HCT116 (cell line): Measurements from ENCODE around the gene MPI. TPM values are rescaled to one million over a fixed set of nuclear protein-coding genes. Genes with fewer than 3 reads are reported as not detected.

ENCODE experiments used
- ATAC-seq: fragments of 200-7000 bp; cut with Tn5 transposase; 2 replicates; pipeline ENCODE4 v1.9.1; 2020; ENCODE audit warnings: mild to moderate bottlenecking, moderate library complexity
- BruUV-seq: library from RNA; stranded (reverse); fragments of 400-500 nt; replicated peaks from 2 replicates; lab custom pipeline; 2021; lab: Mats Ljungman, UMichigan
- CTCF ChIA-PET: fragments of 300-600 bp; sonication (Branson Sonifier 250); formaldehyde crosslinking; loops from one replicate; lab custom pipeline; 2021; ENCODE audit warnings: antibody characterized with exemption; lab: Charles Lee
- POLR2A ChIA-PET: fragments of 300-600, 350-600 bp; sonication (Branson Sonifier 250); formaldehyde crosslinking; loops from one replicate; lab custom pipeline; 2021; ENCODE audit warnings: antibody characterized with exemption; lab: Charles Lee
- RAD21 ChIA-PET, 2 experiments: fragments of 300-600 bp; sonication (Branson Sonifier 250); formaldehyde crosslinking; loops; one replicate each; lab custom pipeline; 2023; ENCODE audit warnings: low total read pairs in 2 of 2; ENCODE audit not compliant: uncharacterized antibody in 2 of 2, unreplicated experiment in 2 of 2, low non-redundant PET in 1 of 2; lab: Charles Lee
- DNase-seq: peaks from one replicate; pipeline ENCODE4 v3.0.0-alpha.2; 2010; ENCODE audit warnings: low read depth, low spot score
- H2AFZ ChIP-seq: fragments of 200-600 bp; shearing (Covaris generic), sonication (generic); 2 replicates; pipeline ENCODE4 v1.6.1; 2017; ENCODE audit warnings: low read depth, mixed run types, mixed read lengths, antibody characterized with exemption, low read length; ENCODE audit not compliant: poor library complexity, severe bottlenecking
- H3K27ac ChIP-seq: 2 replicates; pipeline ENCODE4 v1.5.1; 2012; ENCODE audit warnings: low read depth, low read length
- H3K27me3 ChIP-seq: fragments of 200-600 bp; sonication (generic); 2 replicates; pipeline ENCODE4 v1.6.1; 2016; ENCODE audit warnings: mixed run types, low read length, mixed read lengths; ENCODE audit not compliant: insufficient read depth
- H3K36me3 ChIP-seq, 2 experiments: fragments of 200-500 bp in 1 of 2; fragments of 200-600 bp in 1 of 2; sonication (Bioruptor generic) in 1 of 2; sonication (generic) in 1 of 2; 2 replicates each; pipeline versions ENCODE4 v1.5.1 to v1.6.1; 2014 to 2016; ENCODE audit warnings: low read length in 2 of 2, inconsistent platforms in 1 of 2, mixed read lengths in 1 of 2, mixed run types in 1 of 2; ENCODE audit not compliant: insufficient read depth in 2 of 2, control insufficient read depth in 1 of 2
- H3K4me1 ChIP-seq, 2 experiments: fragments of 200-600 bp in 1 of 2; sonication (generic) in 1 of 2; 2 replicates each; pipeline versions ENCODE4 v1.5.1 to v1.6.1; 2012 to 2017; ENCODE audit warnings: low read length in 2 of 2, inconsistent platforms in 1 of 2, mild to moderate bottlenecking in 1 of 2, mixed read lengths in 1 of 2, mixed run types in 1 of 2, moderate library complexity in 1 of 2; ENCODE audit not compliant: insufficient read depth in 2 of 2, control insufficient read depth in 1 of 2
- H3K4me2 ChIP-seq: fragments of 200-600 bp; sonication (generic); 2 replicates; pipeline ENCODE4 v1.6.1; 2017; ENCODE audit warnings: mixed run types, low read length, mixed read lengths
- H3K4me3 ChIP-seq, 2 experiments: fragments of 200-600 bp in 1 of 2; sonication (generic) in 1 of 2; replicated peaks in 1 of 2; 2 replicates each; pipeline ENCODE4 v1.5.1; 2011 to 2016; ENCODE audit warnings: low read length in 2 of 2, control low read depth in 1 of 2, low read depth in 1 of 2, mild to moderate bottlenecking in 1 of 2, mixed read lengths in 1 of 2, mixed run types in 1 of 2
- H3K79me2 ChIP-seq: fragments of 200-600 bp; sonication (generic); 2 replicates; pipeline ENCODE4 v1.6.1; 2017; ENCODE audit warnings: mild to moderate bottlenecking, mixed run types, low read length, moderate library complexity, mixed read lengths; ENCODE audit not compliant: insufficient read depth
- H3K9ac ChIP-seq: fragments of 200-600 bp; sonication (generic); 2 replicates; pipeline ENCODE4 v1.6.1; 2016; ENCODE audit warnings: low read length, mixed read lengths
- H3K9me2 ChIP-seq: fragments of 200-600 bp; sonication (generic), shearing (Covaris generic); 2 replicates; pipeline ENCODE4 v1.6.1; 2017; ENCODE audit warnings: mixed run types, mild to moderate bottlenecking, moderate library complexity; ENCODE audit not compliant: insufficient read depth
- H3K9me3 ChIP-seq, 2 experiments: fragments of 200-500 bp in 1 of 2; fragments of 200-600 bp in 1 of 2; sonication (Bioruptor generic) in 1 of 2; sonication (generic) in 1 of 2; 2 replicates each; pipeline ENCODE4 v1.6.1; 2014 to 2017; ENCODE audit warnings: low read length in 2 of 2, mixed read lengths in 2 of 2, inconsistent platforms in 1 of 2, low read depth in 1 of 2, mild to moderate bottlenecking in 1 of 2, mixed run types in 1 of 2, moderate library complexity in 1 of 2; ENCODE audit not compliant: control insufficient read depth in 1 of 2, insufficient read depth in 1 of 2
- H4K20me1 ChIP-seq: fragments of 200-600 bp; sonication (generic), shearing (Covaris generic); 2 replicates; pipeline ENCODE4 v1.6.1; 2017; ENCODE audit warnings: mixed run types, mild to moderate bottlenecking, moderate library complexity; ENCODE audit not compliant: insufficient read depth
- EZH2phosphoT487 ChIP-seq: fragments of 200-600 bp; IDR thresholded peaks from 2 replicates; pipeline ENCODE4 v1.6.1; 2018; ENCODE audit warnings: antibody characterized with exemption, borderline replicate concordance
- FOSL1 ChIP-seq: IDR thresholded peaks from 2 replicates; pipeline ENCODE4 v1.6.1; 2012; ENCODE audit warnings: low read depth
- POLR2AphosphoS5 ChIP-seq: IDR thresholded peaks from 2 replicates; pipeline ENCODE4 v1.6.1; 2011; ENCODE audit warnings: mild to moderate bottlenecking, low read depth, low read length, moderate library complexity
- SP1 ChIP-seq: IDR thresholded peaks from 2 replicates; pipeline ENCODE4 v1.6.1; 2012; ENCODE audit warnings: low read depth
- TCF7L2 ChIP-seq: IDR thresholded peaks from 2 replicates; pipeline ENCODE4 v1.7.0; 2011; ENCODE audit warnings: borderline replicate concordance, inconsistent platforms; ENCODE audit not compliant: insufficient read depth, insufficient read length; ENCODE audit errors: extremely low read depth
- YY1 ChIP-seq: IDR thresholded peaks from 2 replicates; pipeline ENCODE4 v1.6.1; 2011; ENCODE audit warnings: low read length, low read depth, moderate library complexity, mild to moderate bottlenecking; ENCODE audit not compliant: insufficient replicate concordance; ENCODE audit errors: extremely low read depth
- ZFX ChIP-seq: fragments of 450-650 bp; IDR thresholded peaks from 2 replicates; pipeline ENCODE4 v1.6.1; 2017
- intact Hi-C: fragments of 100-400 bp; cut with micrococcal nuclease; formaldehyde crosslinking; loops from 2 replicates; pipeline ENCODE4 v1.10.0; 2022
- total RNA-seq: library from RNA; stranded (reverse); gene quantifications from one replicate; pipeline ENCODE4 v1.2.1, GENCODE V29; 2021; ENCODE audit not compliant: unreplicated experiment
- TF ChIP-seq, protein P1 (sequence below), 3 experiments: fragments of 200-600 bp in 1 of 3; sonication (generic) in 1 of 3; IDR thresholded peaks in 2 of 3; conservative IDR thresholded peaks in 1 of 3; 2 replicates each; pipeline ENCODE4 v1.5.1; 2012 to 2017; ENCODE audit warnings: low read depth in 2 of 3, low read length in 2 of 3, antibody characterized with exemption in 1 of 3, borderline replicate concordance in 1 of 3, control low read depth in 1 of 3, mild to moderate bottlenecking in 1 of 3, mixed read lengths in 1 of 3, mixed run types in 1 of 3, moderate library complexity in 1 of 3; ENCODE audit not compliant: insufficient read depth in 1 of 3
- TF ChIP-seq, protein P2 (sequence below): IDR thresholded peaks from 2 replicates; pipeline ENCODE4 v1.6.1; 2012; ENCODE audit warnings: low read depth

MPI gene
- total RNA-seq, 1 experiment from 2014 or later: 49.7 TPM

DNA sequence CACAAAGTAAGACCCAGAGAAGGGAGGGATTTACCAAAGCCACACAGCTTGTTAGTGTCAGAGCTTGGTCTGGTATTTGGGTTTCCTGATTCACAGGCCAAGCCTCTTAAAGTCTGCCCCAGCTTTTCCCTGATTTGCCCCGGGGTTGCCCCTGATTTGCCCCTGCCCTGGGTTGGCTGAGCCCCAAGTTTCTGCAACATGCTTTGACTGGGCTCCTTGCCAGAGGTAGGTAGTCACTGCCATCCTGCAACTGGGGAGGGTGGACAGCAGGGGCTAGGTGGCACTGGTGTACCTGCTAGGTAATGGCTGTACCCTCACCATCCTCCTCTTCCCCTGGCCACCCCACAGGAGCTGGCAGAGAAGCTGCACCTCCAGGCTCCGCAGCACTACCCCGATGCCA lies 2.5 kb downstream of the MPI start:
- ChIA-PET RAD21 (no interaction called here), CTCF (interaction anchor here (1.4 kb wide), 1 partner anchor 9 kb away, joined by 5 read pairs; no protein-coding TSS in a partner anchor), POLR2A (interaction anchor here (0.7 kb wide), 1 partner anchor 16 kb away, joined by 6 read pairs; no protein-coding TSS in a partner anchor)
- H3K79me2 ChIP-seq: peaks cover 16% of the 10 kb centered on the region; the same call in 1 of the 2 replicates
- H3K9me2 ChIP-seq: no peaks in the 10 kb centered on the region
- H3K27me3 ChIP-seq: no peaks in the 10 kb centered on the region
- no TSS peak for BruUV-seq
- no peak for DNase-seq
- peaks cover 5 to 25% of the 10 kb centered on the region in 2 experiments; a peak in 2 of 4 replicates for H3K36me3 ChIP-seq
- no peak overlapping the region for H3K4me3 ChIP-seq
- no peak overlapping the region for H3K4me2 ChIP-seq
- no peaks in the 10 kb centered on the region for H3K9me3 ChIP-seq
- no peak for TF ChIP-seq ZFX
- no peak for TF ChIP-seq EZH2phosphoT487
- TF ChIP-seq YY1: no peak
- TF ChIP-seq FOSL1: no peak
- TF ChIP-seq, protein P1, sequence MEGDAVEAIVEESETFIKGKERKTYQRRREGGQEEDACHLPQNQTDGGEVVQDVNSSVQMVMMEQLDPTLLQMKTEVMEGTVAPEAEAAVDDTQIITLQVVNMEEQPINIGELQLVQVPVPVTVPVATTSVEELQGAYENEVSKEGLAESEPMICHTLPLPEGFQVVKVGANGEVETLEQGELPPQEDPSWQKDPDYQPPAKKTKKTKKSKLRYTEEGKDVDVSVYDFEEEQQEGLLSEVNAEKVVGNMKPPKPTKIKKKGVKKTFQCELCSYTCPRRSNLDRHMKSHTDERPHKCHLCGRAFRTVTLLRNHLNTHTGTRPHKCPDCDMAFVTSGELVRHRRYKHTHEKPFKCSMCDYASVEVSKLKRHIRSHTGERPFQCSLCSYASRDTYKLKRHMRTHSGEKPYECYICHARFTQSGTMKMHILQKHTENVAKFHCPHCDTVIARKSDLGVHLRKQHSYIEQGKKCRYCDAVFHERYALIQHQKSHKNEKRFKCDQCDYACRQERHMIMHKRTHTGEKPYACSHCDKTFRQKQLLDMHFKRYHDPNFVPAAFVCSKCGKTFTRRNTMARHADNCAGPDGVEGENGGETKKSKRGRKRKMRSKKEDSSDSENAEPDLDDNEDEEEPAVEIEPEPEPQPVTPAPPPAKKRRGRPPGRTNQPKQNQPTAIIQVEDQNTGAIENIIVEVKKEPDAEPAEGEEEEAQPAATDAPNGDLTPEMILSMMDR (IDR thresholded peaks at IDR 0.05 in 2 of 3, conservative IDR thresholded peaks at IDR 0.05 in 1 of 3; ENCODE audit: borderline replicate concordance in 1 of 3, insufficient read depth in 1 of 3, low read depth in 2 of 3, low read length in 2 of 3): no peak
- TF ChIP-seq, all 23 proteins: peak for 0
- H3K27ac ChIP-seq: no peak overlapping the region
- no peak for ATAC-seq
- intact Hi-C loops: no loop called here
- no peaks in the 10 kb centered on the region for H4K20me1 ChIP-seq
- peaks cover 11 to 42% of the 10 kb centered on the region in 2 experiments; a peak in 3 of 4 replicates for H3K4me1 ChIP-seq
- no peak overlapping the region for H2AFZ ChIP-seq
- H3K9ac ChIP-seq: no peak overlapping the region

DNA sequence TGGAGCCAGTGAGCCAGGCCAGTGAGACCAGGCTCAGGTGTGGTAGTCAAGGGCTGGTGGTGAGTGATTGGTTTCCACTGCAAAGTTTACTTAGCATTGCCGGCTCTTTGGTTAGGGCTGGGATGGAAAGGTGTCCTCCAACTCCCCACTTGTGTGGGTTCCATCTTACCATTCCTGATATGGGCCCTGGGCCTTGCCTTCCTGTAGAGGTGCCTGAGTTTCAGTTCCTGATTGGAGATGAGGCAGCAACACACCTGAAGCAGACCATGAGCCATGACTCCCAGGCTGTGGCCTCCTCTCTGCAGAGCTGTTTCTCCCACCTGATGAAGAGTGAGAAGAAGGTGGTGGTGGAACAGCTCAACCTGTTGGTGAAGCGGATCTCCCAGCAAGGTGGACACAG lies 3.1 kb downstream of the MPI start:
- no TSS peak for BruUV-seq
- intact Hi-C loops: no loop called here
- CTCF ChIA-PET: interaction anchor here (1.4 kb wide), 1 partner anchor 9 kb away, joined by 5 read pairs; no protein-coding TSS in a partner anchor
- TF ChIP-seq, protein P1 (IDR thresholded peaks at IDR 0.05 in 2 of 3, conservative IDR thresholded peaks at IDR 0.05 in 1 of 3; ENCODE audit: borderline replicate concordance in 1 of 3, insufficient read depth in 1 of 3, low read depth in 2 of 3, low read length in 2 of 3): no peak
- no peak for TF ChIP-seq POLR2AphosphoS5
- no peak for TF ChIP-seq YY1
- TF ChIP-seq, protein P2, sequence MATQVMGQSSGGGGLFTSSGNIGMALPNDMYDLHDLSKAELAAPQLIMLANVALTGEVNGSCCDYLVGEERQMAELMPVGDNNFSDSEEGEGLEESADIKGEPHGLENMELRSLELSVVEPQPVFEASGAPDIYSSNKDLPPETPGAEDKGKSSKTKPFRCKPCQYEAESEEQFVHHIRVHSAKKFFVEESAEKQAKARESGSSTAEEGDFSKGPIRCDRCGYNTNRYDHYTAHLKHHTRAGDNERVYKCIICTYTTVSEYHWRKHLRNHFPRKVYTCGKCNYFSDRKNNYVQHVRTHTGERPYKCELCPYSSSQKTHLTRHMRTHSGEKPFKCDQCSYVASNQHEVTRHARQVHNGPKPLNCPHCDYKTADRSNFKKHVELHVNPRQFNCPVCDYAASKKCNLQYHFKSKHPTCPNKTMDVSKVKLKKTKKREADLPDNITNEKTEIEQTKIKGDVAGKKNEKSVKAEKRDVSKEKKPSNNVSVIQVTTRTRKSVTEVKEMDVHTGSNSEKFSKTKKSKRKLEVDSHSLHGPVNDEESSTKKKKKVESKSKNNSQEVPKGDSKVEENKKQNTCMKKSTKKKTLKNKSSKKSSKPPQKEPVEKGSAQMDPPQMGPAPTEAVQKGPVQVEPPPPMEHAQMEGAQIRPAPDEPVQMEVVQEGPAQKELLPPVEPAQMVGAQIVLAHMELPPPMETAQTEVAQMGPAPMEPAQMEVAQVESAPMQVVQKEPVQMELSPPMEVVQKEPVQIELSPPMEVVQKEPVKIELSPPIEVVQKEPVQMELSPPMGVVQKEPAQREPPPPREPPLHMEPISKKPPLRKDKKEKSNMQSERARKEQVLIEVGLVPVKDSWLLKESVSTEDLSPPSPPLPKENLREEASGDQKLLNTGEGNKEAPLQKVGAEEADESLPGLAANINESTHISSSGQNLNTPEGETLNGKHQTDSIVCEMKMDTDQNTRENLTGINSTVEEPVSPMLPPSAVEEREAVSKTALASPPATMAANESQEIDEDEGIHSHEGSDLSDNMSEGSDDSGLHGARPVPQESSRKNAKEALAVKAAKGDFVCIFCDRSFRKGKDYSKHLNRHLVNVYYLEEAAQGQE: no peak
- TF ChIP-seq SP1: no peak
- no peak for TF ChIP-seq FOSL1
- no peak for TF ChIP-seq TCF7L2

More for the DNA sequence above, 3.1 kb downstream of the MPI start:
- Histone ChIP-seq H3K4me1 (peaks cover 11 to 42% of the 10 kb centered on the region in 2 experiments; a peak in 3 of 4 replicates), H2AFZ (no peak overlapping the region), H3K9me3 (no peaks in the 10 kb centered on the region), H3K27me3 (no peaks in the 10 kb centered on the region), H4K20me1 (no peaks in the 10 kb centered on the region), H3K9ac (no peak overlapping the region), H3K4me3 (no peak overlapping the region), H3K4me2 (peak overlapping the region; percentile 54), H3K79me2 (peaks cover 16% of the 10 kb centered on the region; the same call in 1 of the 2 replicates), H3K36me3 (peaks cover 5 to 26% of the 10 kb centered on the region in 2 experiments; a peak in 2 of 4 replicates), H3K9me2 (no peaks in the 10 kb centered on the region), H3K27ac (no peak overlapping the region)
- POLR2A ChIA-PET: no interaction called here
- DNase-seq: no peak
- no peak for ATAC-seq
- RAD21 ChIA-PET: no interaction called here
